Activated naive CD8-positive, alpha-beta T cell (primary cell): Measurements from ENCODE around the gene JAK1.
A peak's percentile ranks its signal among the peaks of the same experiment; 100 is the strongest.

Source experiments
- H3K27ac Mint-ChIP-seq: one replicate; pipeline ENCODE4 v1.8.0; 2021; ENCODE audit warnings: mixed read lengths
- H3K27me3 Mint-ChIP-seq: one replicate; pipeline ENCODE4 v1.8.0; 2021; ENCODE audit warnings: mixed read lengths
- H3K36me3 Mint-ChIP-seq: one replicate; pipeline ENCODE4 v1.8.0; 2021; ENCODE audit warnings: mixed read lengths
- H3K4me1 Mint-ChIP-seq: one replicate; pipeline ENCODE4 v1.8.0; 2021; ENCODE audit warnings: low read depth, mixed read lengths
- H3K4me3 Mint-ChIP-seq: one replicate; pipeline ENCODE4 v1.8.0; 2021; ENCODE audit warnings: mild to moderate bottlenecking, mixed read lengths
- H3K9me3 Mint-ChIP-seq: one replicate; pipeline ENCODE4 v1.8.0; 2021; ENCODE audit warnings: low read depth, mixed read lengths

JAK1 gene

GRCh38 chr1:64967381-64967780 is 1.0 kb upstream of the JAK1 start:
- peaks cover 44% of the 10 kb centered on the region for H3K4me1 Mint-ChIP-seq
- no peaks in the 10 kb centered on the region for H3K9me3 Mint-ChIP-seq
- H3K27me3 Mint-ChIP-seq, result no peaks in the 10 kb centered on the region
- peak overlapping the region; percentile 92 for H3K4me3 Mint-ChIP-seq
- no peaks in the 10 kb centered on the region for H3K36me3 Mint-ChIP-seq
- H3K27ac Mint-ChIP-seq, result peak overlapping the region; percentile 95

DNA sequence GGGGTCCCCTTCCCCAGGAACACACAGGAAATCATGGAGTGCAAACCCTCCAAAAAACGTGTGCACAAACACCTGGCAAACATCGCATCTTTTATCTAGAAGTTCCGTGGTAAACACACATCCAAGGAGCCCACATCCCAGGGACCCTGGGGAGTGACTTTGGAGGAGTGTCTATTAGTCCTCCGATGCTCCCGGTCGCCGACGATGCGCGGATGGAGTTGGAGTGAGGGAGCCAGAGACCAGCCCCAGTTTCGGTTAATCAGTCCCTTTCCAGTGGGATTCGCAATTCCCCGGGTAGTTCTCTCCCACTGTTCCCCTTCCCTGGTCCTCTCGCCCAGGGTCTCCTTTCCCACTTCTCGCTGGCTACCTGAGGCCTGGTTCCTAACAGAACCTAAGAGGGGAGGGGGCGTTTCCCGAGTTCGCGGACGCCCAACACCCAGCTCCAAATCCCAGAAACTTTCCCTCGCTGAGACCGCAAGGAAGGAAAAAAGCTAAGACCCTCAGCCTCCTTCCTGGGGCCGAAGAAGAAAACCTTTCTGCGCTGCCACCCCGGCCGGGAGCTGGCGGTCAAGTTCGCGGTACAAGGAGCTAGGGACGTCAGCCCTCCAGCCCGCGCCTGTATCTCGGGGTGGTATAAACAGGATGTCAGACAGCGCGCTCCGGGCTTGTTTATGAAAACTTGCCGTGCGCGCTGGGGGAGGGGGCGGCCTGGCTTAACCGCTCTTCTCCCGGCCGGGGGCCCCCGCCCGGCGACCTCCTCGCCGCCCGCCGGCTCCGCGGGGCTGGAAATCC is 787 bp downstream of the JAK1 start:
- H3K27me3 Mint-ChIP-seq, result no peaks in the 10 kb centered on the region
- peak overlapping the region; percentile 78 for H3K27ac Mint-ChIP-seq
- peaks cover 5% of the 10 kb centered on the region for H3K36me3 Mint-ChIP-seq
- no peaks in the 10 kb centered on the region for H3K9me3 Mint-ChIP-seq
- peaks cover 62% of the 10 kb centered on the region for H3K4me1 Mint-ChIP-seq
- H3K4me3 Mint-ChIP-seq, result peak overlapping the region; percentile 88

- H3K27me3 Mint-ChIP-seq, result no peaks in the 10 kb centered on the region
- H3K4me3 Mint-ChIP-seq, result peak overlapping the region; percentile 88
- H3K36me3 Mint-ChIP-seq, result peaks cover 5% of the 10 kb centered on the region
- peaks cover 83% of the 10 kb centered on the region for H3K4me1 Mint-ChIP-seq
- H3K9me3 Mint-ChIP-seq, result no peaks in the 10 kb centered on the region
- H3K27ac Mint-ChIP-seq, result peak overlapping the region; percentile 78
These were observed 2.9 kb downstream of the JAK1 start for GRCh38 chr1:64963466-64963865.

DNA sequence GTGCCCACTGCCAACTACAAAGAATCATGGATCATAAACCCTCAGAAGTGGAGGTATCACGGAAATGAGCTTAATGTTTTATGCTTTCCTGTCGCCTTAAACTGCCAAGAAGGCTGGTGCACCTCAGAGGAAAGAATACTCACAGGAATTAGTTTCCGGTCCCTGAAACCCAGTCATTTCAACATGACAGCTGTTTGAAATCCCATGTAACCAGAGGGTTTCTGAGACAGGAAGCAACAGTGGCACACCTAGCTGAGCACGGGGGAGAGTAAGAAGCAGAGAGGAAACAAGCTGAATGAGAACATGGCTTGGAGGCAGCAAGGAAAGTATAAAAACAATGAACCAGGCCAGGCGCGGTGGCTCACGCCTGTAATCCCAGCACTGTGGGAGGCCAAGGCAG is 3.9 kb downstream of the JAK1 start:
- Mint-ChIP-seq H3K4me1 (peaks cover 82% of the 10 kb centered on the region), H3K9me3 (no peaks in the 10 kb centered on the region), H3K27ac (peak overlapping the region; percentile 78), H3K36me3 (peaks cover 5% of the 10 kb centered on the region), H3K4me3 (peak overlapping the region; percentile 74), H3K27me3 (no peaks in the 10 kb centered on the region)

- peaks cover 5% of the 10 kb centered on the region for H3K36me3 Mint-ChIP-seq
- peaks cover 77% of the 10 kb centered on the region for H3K4me1 Mint-ChIP-seq
- H3K4me3 Mint-ChIP-seq, result peak overlapping the region; percentile 74
- H3K9me3 Mint-ChIP-seq, result no peaks in the 10 kb centered on the region
- H3K27ac Mint-ChIP-seq, result peak overlapping the region; percentile 78
- no peaks in the 10 kb centered on the region for H3K27me3 Mint-ChIP-seq
These were observed 4.4 kb downstream of the JAK1 start for GRCh38 chr1:64961923-64962322.

- Mint-ChIP-seq H3K4me3 (peak overlapping the region; percentile 68), H3K4me1 (peaks cover 75% of the 10 kb centered on the region), H3K36me3 (peaks cover 5% of the 10 kb centered on the region), H3K9me3 (no peaks in the 10 kb centered on the region), H3K27me3 (no peaks in the 10 kb centered on the region), H3K27ac (peak overlapping the region; percentile 78)
These were observed 5.6 kb downstream of the JAK1 start for GRCh38 chr1:64960731-64961130.

GRCh38 chr1:64959986-64960385 is 6.4 kb downstream of the JAK1 start:
- H3K4me1 Mint-ChIP-seq, result peaks cover 72% of the 10 kb centered on the region
- H3K4me3 Mint-ChIP-seq, result peak overlapping the region; percentile 68
- H3K36me3 Mint-ChIP-seq, result peaks cover 5% of the 10 kb centered on the region
- H3K27me3 Mint-ChIP-seq, result no peaks in the 10 kb centered on the region
- H3K27ac Mint-ChIP-seq, result peak overlapping the region; percentile 78
- H3K9me3 Mint-ChIP-seq, result no peaks in the 10 kb centered on the region

- Mint-ChIP-seq H3K4me1 (peaks cover 57% of the 10 kb centered on the region), H3K27ac (no peak overlapping the region), H3K36me3 (peaks cover 5% of the 10 kb centered on the region), H3K4me3 (no peak overlapping the region), H3K27me3 (no peaks in the 10 kb centered on the region), H3K9me3 (no peaks in the 10 kb centered on the region)
These were observed 9.5 kb downstream of the JAK1 start for GRCh38 chr1:64956733-64957441.

DNA sequence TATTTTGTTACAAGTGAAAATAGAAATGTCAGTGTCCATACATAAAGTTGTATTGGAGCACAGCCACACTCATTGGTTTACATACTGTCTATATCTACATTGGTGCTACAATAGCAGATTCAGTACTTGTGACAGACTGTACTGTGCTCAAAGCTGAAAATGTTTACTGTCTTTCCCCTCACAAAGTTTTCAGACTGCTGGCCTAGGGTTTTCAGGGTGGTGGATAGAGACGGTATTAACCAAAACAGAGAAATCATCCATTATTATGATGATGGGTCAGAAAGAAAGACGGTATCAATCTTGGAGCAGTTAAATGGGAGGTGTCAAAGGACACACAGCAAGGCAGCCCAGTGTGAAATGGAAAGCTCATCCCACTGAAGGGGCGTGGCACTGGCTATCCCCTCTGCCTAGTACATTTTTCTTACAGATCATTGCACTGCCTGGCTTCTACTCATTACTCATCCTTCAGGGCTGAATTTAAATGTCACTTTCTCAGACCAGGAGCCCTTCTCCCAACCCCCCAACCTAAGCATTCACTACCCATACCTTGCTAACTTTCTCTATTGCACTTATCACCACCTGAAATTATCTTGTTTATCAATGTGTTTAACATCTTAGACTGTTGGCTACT is 10.2 kb downstream of the JAK1 start:
- no peak overlapping the region for H3K4me3 Mint-ChIP-seq
- no peaks in the 10 kb centered on the region for H3K9me3 Mint-ChIP-seq
- H3K36me3 Mint-ChIP-seq, result no peaks in the 10 kb centered on the region
- peaks cover 54% of the 10 kb centered on the region for H3K4me1 Mint-ChIP-seq
- no peaks in the 10 kb centered on the region for H3K27me3 Mint-ChIP-seq
- H3K27ac Mint-ChIP-seq, result no peak overlapping the region

GRCh38 chr1:64955097-64956009 is 11.0 kb downstream of the JAK1 start:
- no peaks in the 10 kb centered on the region for H3K9me3 Mint-ChIP-seq

GRCh38 chr1:64953241-64953640 is 13.1 kb downstream of the JAK1 start:
- Mint-ChIP-seq H3K4me1 (peaks cover 52% of the 10 kb centered on the region), H3K27ac (peak overlapping the region; percentile 52), H3K4me3 (no peak overlapping the region), H3K36me3 (no peaks in the 10 kb centered on the region), H3K27me3 (no peaks in the 10 kb centered on the region), H3K9me3 (no peaks in the 10 kb centered on the region)

More at GRCh38 chr1:64955097-64956009, 11.0 kb downstream of the JAK1 start:
- Mint-ChIP-seq H3K36me3 (no peaks in the 10 kb centered on the region), H3K27ac (no peak overlapping the region), H3K27me3 (no peaks in the 10 kb centered on the region), H3K4me3 (no peak overlapping the region), H3K4me1 (peaks cover 54% of the 10 kb centered on the region)

- H3K27me3 Mint-ChIP-seq, result no peaks in the 10 kb centered on the region
These were observed 16.0 kb downstream of the JAK1 start for GRCh38 chr1:64950284-64950809.

GRCh38 chr1:64948905-64949833 is 17.2 kb downstream of the JAK1 start:
- Mint-ChIP-seq H3K27me3 (no peaks in the 10 kb centered on the region), H3K36me3 (peaks cover 4% of the 10 kb centered on the region), H3K4me1 (peaks cover 81% of the 10 kb centered on the region), H3K4me3 (peak overlapping the region; percentile 46), H3K27ac (peak overlapping the region; percentile 95), H3K9me3 (no peaks in the 10 kb centered on the region)

More at GRCh38 chr1:64950284-64950809, 16.0 kb downstream of the JAK1 start:
- H3K4me1 Mint-ChIP-seq, result peaks cover 70% of the 10 kb centered on the region
- no peaks in the 10 kb centered on the region for H3K9me3 Mint-ChIP-seq
- H3K4me3 Mint-ChIP-seq, result no peak overlapping the region
- peak overlapping the region; percentile 86 for H3K27ac Mint-ChIP-seq
- peaks cover under 1% of the 10 kb centered on the region for H3K36me3 Mint-ChIP-seq
